Upper lobe of left lung (tissue), 6 donors: ENCODE measurements around the gene PTPRO. TPM values are rescaled to one million over a fixed set of nuclear protein-coding genes. Genes with fewer than 3 reads are reported as not detected.
A peak's percentile ranks its signal among the peaks of the same experiment; 100 is the strongest.

Experiments used
- ATAC-seq, 2 donors: fragments of 200-7000 bp; cut with Tn5 transposase; one replicate each; pipeline ENCODE4 v1.9.1; 2022; ENCODE audit warnings: mild to moderate bottlenecking in 2 of 2, moderate library complexity in 2 of 2; ENCODE audit not compliant: low FRiP score in 2 of 2
- DNase-seq, 2 donors: peaks; one replicate each; pipeline ENCODE4 v3.0.0-alpha.2; 2019 to 2020
- H3K27ac ChIP-seq, 4 donors: fragments of 200-600 bp; sonication (generic); one replicate each; pipeline ENCODE4 v1.5.1; 2016 to 2019
- H3K27me3 ChIP-seq, 4 donors: fragments of 200-600 bp; sonication (generic); one replicate each; pipeline ENCODE4 v1.5.1; 2017 to 2019
- H3K36me3 ChIP-seq, 4 donors: fragments of 200-600 bp; sonication (generic); one replicate each; pipeline ENCODE4 v1.5.1; 2016 to 2019
- H3K4me1 ChIP-seq, 4 donors: fragments of 200-600 bp; sonication (generic); one replicate each; pipeline ENCODE4 v1.5.1; 2018 to 2019
- H3K4me3 ChIP-seq, 4 donors: fragments of 200-600 bp; sonication (generic); one replicate each; pipeline ENCODE4 v1.5.1; 2017 to 2019; ENCODE audit warnings: mild to moderate bottlenecking in 2 of 4, moderate library complexity in 1 of 4
- H3K9me3 ChIP-seq, 4 donors: fragments of 200-600 bp; sonication (generic); one replicate each; pipeline ENCODE4 v1.5.1; 2018 to 2019
- CTCF ChIP-seq, 6 experiments: fragments of 450-650 bp in 4 of 6; fragments of 200-600 bp in 2 of 6; sonication (generic) in 2 of 6; IDR thresholded peaks; one replicate each; pipeline ENCODE4 v1.5.1; 2016 to 2019; ENCODE audit warnings: antibody characterized with exemption in 6 of 6
- EP300 ChIP-seq, 4 donors: sonication (generic); formaldehyde crosslinking; IDR thresholded peaks; one replicate each; pipeline ENCODE4 v1.5.1; 2017; ENCODE audit warnings: antibody characterized with exemption in 4 of 4, control low read depth in 2 of 4
- POLR2A ChIP-seq, 4 donors: fragments of 450-650 bp; IDR thresholded peaks; one replicate each; pipeline ENCODE4 v1.5.1; 2016 to 2017; ENCODE audit warnings: antibody characterized with exemption in 4 of 4, mild to moderate bottlenecking in 2 of 4
- POLR2AphosphoS5 ChIP-seq, 2 donors: sonication (generic); formaldehyde crosslinking; IDR thresholded peaks; one replicate each; pipeline ENCODE4 v1.5.1; 2017; ENCODE audit warnings: antibody characterized with exemption in 2 of 2
- WGBS, 2 donors: methylation state at CpG; one replicate each; pipeline ENCODE4 v1.1.5; 2017 to 2018; 5-methylcytosine and 5-hydroxymethylcytosine counted together
- total RNA-seq, 6 donors: library from RNA; depleted of rRNA in 4 of 6; stranded (reverse); fragments of >200 nt in 4 of 6; gene quantifications; one replicate each; pipeline versions ENCODE4 v1.1.0 to v1.2.1, GENCODE V29; 2016 to 2021
- donor health status: DM: no; HTN: no; CAD: no; lungs with moderate emphysema.
- donor health status: DM: no; HTN: yes; CAD: no; lungs with severe emphysema.

PTPRO gene
- total RNA-seq, 6 donors from 2014 or later: 3.6 to 19.0 (median 8.4) TPM

- no peaks in the 10 kb centered on the region for H3K9me3 ChIP-seq
- H3K36me3 ChIP-seq: no peaks in the 10 kb centered on the region
- no peaks in the 10 kb centered on the region for H3K4me1 ChIP-seq
- DNase-seq: no peak
- TF ChIP-seq EP300 (IDR thresholded peaks at IDR 0.05): no peak
- no peak for TF ChIP-seq POLR2AphosphoS5 (IDR thresholded peaks at IDR 0.05)
- no peak for TF ChIP-seq POLR2A (IDR thresholded peaks at IDR 0.05)
- no peak overlapping the region for H3K27ac ChIP-seq
- 80 to 85% methylated on average over 2 of the region's 2 CpGs for WGBS, 2 donors
- no peak overlapping the region for H3K4me3 ChIP-seq
- ATAC-seq: peak in 1 of 2 donors; percentile 60
- no peaks in the 10 kb centered on the region for H3K27me3 ChIP-seq
Measured at GRCh38 chr12:15558915-15559528, 236.7 kb downstream of the PTPRO start.

GRCh38 chr12:15561396-15561795, 239.1 kb downstream of the PTPRO start:
- Histone ChIP-seq H3K9me3 (no peaks in the 10 kb centered on the region), H3K4me1 (no peaks in the 10 kb centered on the region), H3K27ac (no peak overlapping the region), H3K36me3 (no peaks in the 10 kb centered on the region), H3K4me3 (no peak overlapping the region), H3K27me3 (no peaks in the 10 kb centered on the region)
- no peak for DNase-seq
- ATAC-seq: no peak
- TF ChIP-seq CTCF (IDR thresholded peaks at IDR 0.05) (no peak), POLR2AphosphoS5 (IDR thresholded peaks at IDR 0.05) (no peak), POLR2A (IDR thresholded peaks at IDR 0.05) (no peak), EP300 (IDR thresholded peaks at IDR 0.05) (no peak)
- WGBS, 2 donors: 94 to 95% methylated on average over 1 of the region's 1 CpG

DNA sequence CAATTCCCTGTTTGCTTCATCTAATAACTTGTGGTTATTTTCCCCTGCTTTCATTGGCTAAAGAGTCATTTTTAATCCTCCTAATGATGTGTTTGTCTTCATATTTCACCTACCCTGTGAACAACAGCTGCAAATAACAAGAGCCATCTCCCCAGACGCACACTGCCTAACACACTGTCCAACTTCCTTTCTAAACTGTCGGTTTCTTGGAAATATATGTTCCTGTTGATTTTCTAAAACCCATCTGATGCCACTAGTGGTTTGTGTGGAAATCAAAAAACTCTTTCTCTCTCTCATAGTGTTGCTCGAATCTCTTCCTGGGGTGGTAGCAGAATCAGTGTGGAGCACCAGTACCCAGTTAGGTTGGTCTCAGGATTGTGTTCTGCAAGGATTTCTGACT, 240.0 kb downstream of the PTPRO start:
- no peaks in the 10 kb centered on the region for H3K4me1 ChIP-seq
- no peaks in the 10 kb centered on the region for H3K9me3 ChIP-seq
- DNase-seq (no peak), ATAC-seq (peak; percentile 39 to 40)
- WGBS, 2 donors: 37 to 38% methylated on average over 3 of the region's 3 CpGs
- no peaks in the 10 kb centered on the region for H3K27me3 ChIP-seq
- no peak overlapping the region for H3K27ac ChIP-seq
- H3K36me3 ChIP-seq: no peaks in the 10 kb centered on the region
- TF ChIP-seq POLR2A (IDR thresholded peaks at IDR 0.05) (peak in 1 of 4 donors; percentile 24), CTCF (IDR thresholded peaks at IDR 0.05) (no peak)
- no peak overlapping the region for H3K4me3 ChIP-seq

- peak in 1 of 2 donors; percentile 34 for DNase-seq
- Histone ChIP-seq H3K9me3 (no peaks in the 10 kb centered on the region), H3K4me3 (peak overlapping the region in 1 of 4 donors; percentile 5), H3K36me3 (no peaks in the 10 kb centered on the region), H3K4me1 (no peaks in the 10 kb centered on the region), H3K27ac (peak overlapping the region in 3 of 4 donors; percentile 3 to 30 (median 12)), H3K27me3 (no peaks in the 10 kb centered on the region)
- WGBS, 2 donors: 35 to 52% methylated on average over 5 of the region's 5 CpGs
- ATAC-seq: peak in 1 of 2 donors; percentile 80
- TF ChIP-seq POLR2A (IDR thresholded peaks at IDR 0.05) (peak in 1 of 4 donors; percentile 22), EP300 (IDR thresholded peaks at IDR 0.05) (no peak)
Measured at GRCh38 chr12:15563663-15564062, 241.4 kb downstream of the PTPRO start.

- ATAC-seq (no peak), DNase-seq (no peak)
- no peak overlapping the region for H3K4me3 ChIP-seq
- H3K36me3 ChIP-seq: no peaks in the 10 kb centered on the region
- H3K9me3 ChIP-seq: no peaks in the 10 kb centered on the region
- WGBS, 2 donors: 88% methylated on average over 1 of the region's 1 CpG
- no peak overlapping the region for H3K27ac ChIP-seq
- peaks cover 0 to 6% (median 1%) of the 10 kb centered on the region in 4 donors for H3K4me1 ChIP-seq
- H3K27me3 ChIP-seq: no peaks in the 10 kb centered on the region
- TF ChIP-seq CTCF (IDR thresholded peaks at IDR 0.05) (no peak), POLR2AphosphoS5 (IDR thresholded peaks at IDR 0.05) (no peak), POLR2A (IDR thresholded peaks at IDR 0.05) (no peak), EP300 (IDR thresholded peaks at IDR 0.05) (no peak)
Measured at GRCh38 chr12:15574353-15574752, 252.0 kb downstream of the PTPRO start.
